ENCODE measurements around the gene PRPH.

- TF ChIP-seq EZH2 (IDR thresholded peaks at IDR 0.05; ENCODE audit: insufficient read depth, poor library complexity, severe bottlenecking) (no peak), EZH2phosphoT487 (IDR thresholded peaks at IDR 0.05; ENCODE audit: insufficient read depth, low read depth) (no peak)
Observed at GRCh38 chr12:49340095-49340870, 45.3 kb downstream of the PRPH start.

Data from GM23248 (cell line).